ENCODE results near the gene WDFY4.

WDFY4 gene

DNA sequence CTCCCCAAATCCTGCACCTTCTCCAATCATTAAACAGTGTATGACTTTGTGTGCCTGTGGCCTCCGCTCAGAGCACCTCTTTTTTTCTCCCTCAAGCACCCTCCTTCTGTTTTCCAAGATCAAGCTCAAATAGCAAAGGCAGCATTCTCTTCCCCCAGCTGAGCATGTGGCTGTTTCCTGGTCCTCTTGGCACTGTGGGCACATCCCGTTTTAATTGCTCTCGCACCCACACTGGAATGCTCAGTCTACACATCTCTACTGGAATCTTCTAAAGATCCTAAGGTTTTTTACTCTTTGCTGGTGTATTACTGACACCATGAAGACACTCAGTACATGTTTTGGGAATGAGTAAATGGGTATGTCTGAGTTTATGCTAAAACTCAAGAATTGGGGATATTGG, 107.4 kb downstream of the WDFY4 start:
- no peak for DNase-seq (ENCODE audit: low read depth in 2 of 2)

DNA sequence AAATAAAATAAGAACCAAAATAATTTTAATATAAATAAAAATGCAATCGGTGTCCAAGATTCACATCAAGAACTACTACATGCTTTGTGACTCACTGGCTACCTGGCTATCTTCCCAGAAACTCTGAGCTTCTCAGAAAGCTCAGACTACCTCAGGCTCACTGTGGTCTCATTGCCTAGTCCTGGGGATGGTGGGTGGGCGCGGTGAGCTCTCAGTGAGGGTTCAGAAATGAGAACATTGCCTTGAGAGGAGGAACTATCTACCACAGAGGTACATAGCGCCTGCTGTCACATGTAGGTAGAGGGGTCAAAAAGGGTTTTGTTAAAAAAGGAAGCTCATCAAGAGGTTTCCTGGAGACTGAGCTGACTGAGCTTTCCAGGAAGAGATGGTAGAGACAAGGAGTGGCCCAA, 108.0 kb downstream of the WDFY4 start:
- DNase-seq (ENCODE audit: low read depth in 2 of 2): peak; percentile 33 to 41

DNA sequence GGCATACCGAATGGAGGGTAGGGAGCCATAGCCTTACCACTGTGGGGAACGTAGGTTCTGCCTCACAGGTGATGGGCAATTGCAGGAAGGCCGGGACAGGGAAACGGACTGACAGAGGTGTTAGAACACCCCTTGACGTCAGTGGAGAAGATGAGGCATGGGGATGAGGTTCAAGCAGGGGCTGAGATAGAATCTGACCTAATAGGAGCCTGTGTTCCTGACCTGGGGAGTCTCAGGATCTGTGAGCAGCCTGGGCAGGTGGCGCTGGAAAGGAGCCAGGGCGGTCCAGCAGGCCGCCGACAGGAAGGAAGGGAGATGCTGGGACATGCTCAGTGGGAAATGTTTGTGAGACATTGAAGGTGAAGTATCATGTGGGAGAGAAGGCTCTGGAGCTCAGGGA, 109.4 kb downstream of the WDFY4 start:
- DNase-seq (ENCODE audit: low read depth in 2 of 2): no peak

DNA sequence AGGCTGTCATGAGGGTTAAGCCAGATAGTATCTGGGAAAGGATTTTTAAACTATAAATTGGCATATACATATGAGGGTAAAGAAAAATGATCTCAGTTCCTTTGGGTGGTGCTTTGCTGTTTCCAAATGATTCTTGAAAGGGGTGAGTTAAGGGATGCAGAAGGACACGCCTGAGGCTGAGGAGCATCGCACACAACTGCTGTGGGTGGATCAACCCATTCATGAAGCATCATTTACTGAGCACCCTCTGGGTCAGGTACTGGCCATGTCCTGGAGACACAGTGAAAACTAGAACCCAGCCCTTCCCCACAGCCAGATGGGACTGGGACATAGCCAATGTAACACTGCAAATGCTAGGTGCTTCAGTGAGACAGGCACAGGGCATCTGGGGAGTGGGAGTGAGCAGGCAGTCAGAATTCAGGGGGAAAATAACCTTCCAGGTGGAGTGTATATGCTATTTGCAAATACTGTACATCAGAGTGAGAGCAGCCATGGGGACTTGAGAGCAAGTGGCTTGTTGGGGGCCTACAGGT, 112.1 kb downstream of the WDFY4 start:
- no peak for DNase-seq (ENCODE audit: low read depth in 2 of 2)

DNA sequence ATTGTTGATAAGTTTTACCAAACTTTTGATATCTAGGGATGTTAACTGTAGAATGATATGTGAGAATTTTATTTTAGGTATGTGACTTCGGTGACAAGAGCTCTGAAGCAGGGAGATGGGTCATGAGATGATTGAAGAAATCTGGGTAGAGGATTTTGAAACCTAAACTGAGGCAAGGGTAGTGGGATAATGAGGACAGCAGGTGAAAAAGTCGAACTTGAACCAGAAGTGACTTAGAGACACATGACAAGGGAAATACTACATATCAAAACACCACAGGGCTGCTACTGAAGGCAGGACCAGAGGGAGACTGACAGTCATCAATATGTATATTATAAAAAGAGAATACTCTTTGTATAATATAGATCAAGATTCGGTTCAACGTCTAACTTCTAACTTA, 113.2 kb downstream of the WDFY4 start:
- no peak for DNase-seq (ENCODE audit: low read depth in 2 of 2)

GRCh38 chr10:48798481-48799254, 114.0 kb downstream of the WDFY4 start:
- no peak for DNase-seq (ENCODE audit: low read depth in 2 of 2)

DNA sequence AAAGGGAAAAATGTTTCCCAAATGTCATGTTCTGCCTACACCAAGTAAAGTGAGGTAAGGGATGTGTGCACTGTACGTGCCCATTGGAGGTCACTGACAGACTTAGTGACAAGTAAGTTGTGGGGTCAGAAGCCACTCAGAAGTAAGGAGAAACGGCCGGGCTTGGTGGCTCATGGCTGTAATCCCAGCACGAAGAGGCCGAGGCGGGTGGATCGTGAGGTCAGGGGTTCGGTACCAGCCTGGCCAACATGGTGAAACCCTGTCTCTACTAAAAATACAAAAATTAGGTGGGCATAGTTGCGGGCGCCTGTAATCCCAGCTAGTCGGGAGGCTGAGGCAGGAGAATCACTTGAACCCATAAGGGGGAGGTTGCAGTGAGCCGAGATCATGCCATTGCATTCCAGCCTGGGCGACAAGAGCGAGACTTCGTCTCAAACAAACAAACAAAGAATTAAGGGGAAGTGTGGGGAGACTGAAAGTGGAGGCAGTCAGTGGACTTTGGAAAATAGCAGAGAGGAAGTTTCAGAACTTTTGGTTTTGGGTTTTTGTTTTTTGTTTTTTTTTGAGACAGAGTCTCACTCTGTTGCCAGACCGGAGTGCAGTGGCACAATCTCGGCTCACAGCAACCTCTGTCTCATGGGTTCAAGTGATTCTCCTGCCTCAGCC, 114.8 kb downstream of the WDFY4 start:
- no peak for DNase-seq (ENCODE audit: low read depth in 2 of 2)

DNA sequence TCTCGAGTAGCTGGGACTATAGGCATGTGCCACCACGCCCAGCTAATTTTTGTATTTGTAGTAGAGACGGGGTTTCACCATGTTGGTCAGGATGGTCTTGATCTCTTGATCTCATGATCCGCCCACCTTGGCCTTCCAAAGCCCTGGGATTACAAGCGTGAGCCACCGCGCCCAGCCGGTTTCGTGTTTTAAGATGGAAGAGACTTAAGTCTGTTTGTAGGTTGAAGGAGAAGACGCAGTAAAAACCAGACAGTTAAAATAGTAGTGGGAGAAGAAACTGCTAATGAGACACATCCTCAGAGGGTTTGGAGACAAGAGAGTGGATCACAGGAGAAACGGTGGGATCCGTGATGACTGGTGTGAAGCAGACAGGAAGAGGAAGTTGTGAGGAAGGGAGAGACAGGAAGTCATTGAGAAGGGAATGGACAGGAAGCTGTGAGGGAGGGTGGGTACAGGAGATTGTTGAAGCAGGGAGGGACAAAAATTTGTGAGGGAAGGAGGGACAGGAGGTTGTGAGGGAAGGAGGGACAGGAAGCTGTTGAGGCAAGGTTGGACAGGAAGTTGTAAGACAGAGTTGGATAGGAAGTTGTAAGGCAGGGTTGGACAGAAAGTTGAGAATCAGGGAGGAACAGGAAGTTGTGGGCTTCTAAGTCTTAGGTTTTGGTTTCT, 115.5 kb downstream of the WDFY4 start:
- DNase-seq (ENCODE audit: low read depth in 2 of 2): no peak

DNA sequence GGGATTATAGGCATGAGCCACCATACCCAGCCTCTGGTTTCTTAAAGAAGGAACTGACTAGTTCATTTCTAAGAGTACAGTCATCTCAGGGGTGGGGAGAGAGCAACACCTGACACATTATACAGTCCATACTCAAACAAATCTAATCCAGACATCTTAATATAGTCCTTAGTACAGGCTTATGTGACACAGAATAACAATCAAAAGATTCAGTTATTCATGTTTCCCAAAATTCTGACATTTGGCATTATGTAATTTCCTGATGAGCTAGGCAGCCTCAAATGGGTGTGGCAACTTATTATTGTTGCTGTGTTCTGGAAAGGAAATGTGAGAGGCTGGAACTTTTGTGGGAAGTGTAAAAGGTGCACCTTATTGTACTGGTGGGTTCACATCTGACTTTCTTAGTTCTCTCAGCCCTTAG, 116.3 kb downstream of the WDFY4 start:
- no peak for DNase-seq (ENCODE audit: low read depth in 2 of 2)

GRCh38 chr10:48802611-48803071, 118.0 kb downstream of the WDFY4 start:
- no peak for DNase-seq (ENCODE audit: low read depth in 2 of 2)

DNA sequence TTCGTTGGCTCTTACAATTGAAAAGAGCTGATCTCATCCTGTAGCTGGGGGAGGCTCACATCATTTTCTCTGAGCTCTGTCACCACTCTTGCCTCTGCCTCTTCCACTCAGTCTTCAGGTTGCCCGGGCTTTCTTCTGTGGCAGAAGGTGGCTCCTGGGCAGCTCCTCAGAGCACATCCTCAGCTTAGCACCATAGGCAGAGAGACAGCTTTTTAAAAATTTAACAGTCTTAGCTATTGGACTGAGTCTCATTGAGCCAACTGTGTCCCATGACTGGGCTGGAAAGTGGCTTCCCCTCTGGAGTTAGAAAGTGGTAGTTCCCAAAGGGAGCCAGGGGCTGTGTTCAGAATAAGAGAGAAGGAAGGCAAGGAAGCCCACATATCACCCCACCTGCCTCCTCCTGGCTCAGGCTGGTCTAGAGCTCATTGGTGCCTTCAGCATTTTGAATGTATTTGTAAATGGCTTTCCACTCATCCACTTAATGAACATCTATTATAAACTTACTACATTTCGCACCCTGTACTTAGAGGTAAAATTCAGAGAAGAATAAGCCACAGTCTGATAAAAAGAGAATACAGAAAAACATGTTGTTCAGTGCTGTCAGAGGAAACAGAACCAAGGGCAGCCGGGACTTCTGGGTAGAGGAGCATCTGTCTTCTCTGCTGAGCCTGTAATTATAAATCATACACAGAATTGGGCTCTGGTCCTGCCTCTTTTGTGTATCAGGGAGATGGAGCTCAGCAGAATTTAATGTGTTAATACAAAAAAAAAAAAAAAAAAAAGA, 119.3 kb downstream of the WDFY4 start:
- no peak for DNase-seq (ENCODE audit: low read depth in 2 of 2)

DNA sequence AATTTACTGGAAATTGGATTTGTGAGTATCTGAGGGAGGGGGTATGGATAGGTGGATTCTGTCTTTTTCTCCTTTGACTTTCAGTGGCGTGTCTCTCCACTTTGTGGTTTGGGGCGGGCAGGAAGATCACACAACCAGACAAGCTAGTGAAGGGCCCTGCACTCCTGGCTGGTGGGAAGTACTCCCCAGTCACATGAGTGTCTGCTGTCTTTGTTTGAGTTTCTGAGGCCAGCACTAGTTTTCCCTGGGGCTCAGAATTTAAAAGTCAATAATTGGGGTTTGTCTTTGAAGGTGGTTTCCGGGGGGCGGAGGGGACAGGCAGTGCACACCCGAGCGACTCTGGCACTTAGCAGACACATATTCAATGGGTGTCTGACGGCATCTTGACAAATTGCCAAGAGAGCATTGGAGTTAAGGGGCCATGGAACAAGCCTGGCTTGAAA, 120.1 kb downstream of the WDFY4 start:
- DNase-seq (ENCODE audit: low read depth in 2 of 2): no peak

DNA sequence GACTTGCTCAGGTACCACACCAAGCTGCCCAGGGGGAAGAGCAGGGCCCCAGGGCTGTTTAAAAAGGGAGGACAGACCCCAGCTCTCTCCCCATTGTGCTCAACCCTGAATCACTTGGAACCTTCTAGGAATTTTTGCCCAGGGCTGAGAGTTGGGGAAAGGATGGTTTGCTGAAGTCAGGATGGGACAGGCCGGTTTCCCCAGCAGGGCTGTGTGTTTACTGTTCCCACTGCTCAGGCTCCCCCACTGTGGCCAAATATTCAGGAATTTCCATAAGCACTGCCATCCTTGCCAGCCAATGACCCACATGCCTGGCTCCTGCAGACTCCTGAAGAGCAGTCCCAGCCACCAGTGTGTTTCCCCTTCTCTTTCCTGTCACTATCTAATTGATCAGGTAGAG, 120.7 kb downstream of the WDFY4 start:
- DNase-seq (ENCODE audit: low read depth in 2 of 2): no peak

DNA sequence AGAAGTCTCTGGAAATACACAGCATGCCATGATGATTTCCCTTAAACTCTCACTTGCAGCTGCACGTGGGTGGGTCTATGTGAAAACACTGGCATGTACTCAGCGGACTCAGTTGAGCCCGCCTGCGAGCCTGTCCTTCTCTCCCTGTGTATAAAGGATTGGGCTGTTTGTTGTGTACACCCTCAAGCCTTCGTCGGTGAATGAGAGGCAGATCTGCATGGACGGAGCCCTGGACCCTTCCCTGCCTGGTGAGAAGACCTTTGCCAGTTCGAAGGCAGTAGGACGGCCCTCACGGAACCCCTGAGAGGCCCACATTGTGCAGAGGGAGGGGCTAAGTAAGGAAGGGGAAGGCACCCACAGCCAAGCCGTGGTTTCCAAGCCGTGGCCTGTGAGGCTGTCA, 121.2 kb downstream of the WDFY4 start:
- no peak for DNase-seq (ENCODE audit: low read depth in 2 of 2)

- DNase-seq (ENCODE audit: low read depth in 2 of 2): no peak
These were observed 121.7 kb downstream of the WDFY4 start for GRCh38 chr10:48806342-48806741.

DNA sequence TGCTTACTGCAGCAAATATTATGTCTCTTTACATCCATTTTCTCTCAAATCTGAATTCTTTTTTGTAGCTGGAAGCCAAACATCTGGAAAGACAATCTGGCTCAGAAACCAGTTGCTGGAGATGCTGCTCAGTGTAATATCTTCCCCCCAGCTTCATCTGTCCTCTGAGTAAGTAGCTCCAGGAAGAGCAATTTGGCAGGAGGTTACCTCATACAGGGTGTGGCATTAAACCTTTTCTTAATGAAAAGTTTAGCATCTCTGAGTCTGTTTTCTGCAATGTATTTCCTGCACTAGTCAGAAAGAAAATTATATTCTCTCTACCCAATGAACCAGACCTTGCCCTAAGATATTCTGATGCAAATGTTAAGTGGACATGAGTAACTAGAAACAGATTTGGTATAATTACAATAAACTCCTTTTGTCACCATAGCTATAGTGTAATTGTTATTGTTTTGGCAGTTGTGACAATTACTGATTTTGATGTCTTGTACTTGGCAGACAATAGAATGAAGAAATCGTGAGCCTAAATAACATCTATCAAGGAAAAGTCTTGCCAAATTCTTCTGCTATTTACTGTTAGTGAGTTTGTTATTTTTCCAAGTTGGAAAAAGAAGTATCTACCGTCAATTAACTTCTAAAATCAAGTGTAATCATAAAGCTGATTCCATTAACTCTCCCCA, 123.3 kb downstream of the WDFY4 start:
- DNase-seq (ENCODE audit: low read depth in 2 of 2): no peak

GRCh38 chr10:48809261-48809660, 124.6 kb downstream of the WDFY4 start:
- DNase-seq (ENCODE audit: low read depth in 2 of 2): no peak

DNA sequence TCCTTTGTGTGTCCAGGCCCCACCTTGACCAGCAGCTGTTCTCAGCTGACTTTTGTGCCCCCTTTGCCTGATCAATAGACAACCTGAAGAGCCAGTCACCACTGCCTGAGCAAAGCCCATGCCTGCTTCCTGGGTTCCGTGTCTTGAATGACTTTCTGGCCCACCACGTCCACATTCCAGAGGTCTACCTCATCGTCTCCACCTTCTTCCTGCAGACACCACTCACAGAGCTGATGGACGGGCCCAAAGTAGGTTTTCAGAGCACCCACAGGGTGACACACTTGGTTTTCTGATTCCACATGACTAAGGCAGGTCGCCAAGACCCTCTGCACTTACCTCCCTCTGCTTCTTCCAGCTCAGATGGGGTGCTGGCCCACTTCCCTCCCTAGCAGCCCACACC, 126.8 kb downstream of the WDFY4 start:
- no peak for DNase-seq (ENCODE audit: low read depth in 2 of 2)

GRCh38 chr10:48811917-48812316, 127.2 kb downstream of the WDFY4 start:
- DNase-seq (ENCODE audit: low read depth in 2 of 2): no peak

DNA sequence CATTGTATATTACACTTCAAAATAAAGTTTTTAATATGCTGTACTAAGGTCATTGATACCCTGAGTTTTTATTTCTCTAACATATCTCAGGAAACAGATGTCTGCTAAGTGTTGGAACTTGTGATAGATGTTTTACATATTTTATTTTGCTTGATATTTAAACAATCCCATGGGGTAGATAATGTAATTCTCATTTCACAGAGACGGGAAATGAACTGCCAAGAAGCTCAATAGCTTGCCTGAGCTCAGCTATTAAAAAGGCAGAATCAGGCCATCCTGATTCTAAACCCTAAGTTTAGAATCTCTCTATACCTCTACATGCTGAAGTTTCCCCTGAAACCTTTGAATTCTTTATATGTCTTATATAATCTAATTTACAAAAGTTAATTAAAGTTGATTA, 128.6 kb downstream of the WDFY4 start:
- no peak for DNase-seq (ENCODE audit: low read depth in 2 of 2)

DNA sequence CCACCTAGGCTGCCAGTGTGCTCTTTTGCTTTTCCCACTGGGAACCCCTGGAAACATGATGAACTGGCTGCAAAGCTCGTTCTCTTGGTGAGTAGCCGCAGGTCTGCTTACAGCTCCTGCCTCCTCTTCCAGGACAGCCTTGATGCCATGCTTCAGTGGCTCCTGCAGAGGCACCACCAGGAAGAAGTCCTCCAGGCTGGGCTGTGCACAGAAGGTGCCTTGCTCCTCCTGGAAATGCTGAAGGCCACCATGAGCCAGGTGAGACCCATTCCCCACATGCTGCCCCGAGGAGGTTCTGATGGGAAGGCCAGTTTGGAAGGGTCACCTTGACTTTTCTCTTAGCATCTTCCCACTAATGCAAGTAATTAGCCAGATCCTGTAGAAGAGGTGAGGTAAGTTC, 129.2 kb downstream of the WDFY4 start:
- no peak for DNase-seq (ENCODE audit: low read depth in 2 of 2)

Data from fibroblast of skin of left biceps (primary cell).